Mesenchymal stem cell (in vitro differentiated cells and primary cell): Measurements from ENCODE around the gene SMIM22.

Experiments
- DNase-seq: peaks from one replicate; pipeline ENCODE4 v3.0.0-alpha.2; 2013
- H2AFZ ChIP-seq: one replicate; pipeline ENCODE4 v1.6.1; 2013; ENCODE audit warnings: low read depth, mild to moderate bottlenecking, control low read depth, inconsistent platforms, low read length, moderate library complexity
- H2AK5ac ChIP-seq: 2 replicates; pipeline ENCODE4 v1.6.1; 2013; ENCODE audit warnings: low read length, moderate library complexity, mild to moderate bottlenecking, inconsistent platforms; ENCODE audit not compliant: severe bottlenecking
- H2BK120ac ChIP-seq: one replicate; pipeline ENCODE4 v1.6.1; 2013; ENCODE audit warnings: low read depth, mild to moderate bottlenecking, inconsistent platforms, low read length, moderate library complexity
- H2BK12ac ChIP-seq, 2 experiments: one replicate each; pipeline ENCODE4 v1.6.1; 2013; ENCODE audit warnings: inconsistent platforms in 2 of 2, low read length in 2 of 2, mild to moderate bottlenecking in 2 of 2, moderate library complexity in 2 of 2, control low read depth in 1 of 2
- H2BK15ac ChIP-seq: one replicate; pipeline ENCODE4 v1.6.1; 2013; ENCODE audit warnings: mild to moderate bottlenecking, low read depth, inconsistent platforms; ENCODE audit not compliant: poor library complexity, severe bottlenecking
- H2BK5ac ChIP-seq: 2 replicates; pipeline ENCODE4 v1.6.1; 2013; ENCODE audit warnings: low read depth, mild to moderate bottlenecking, low read length, control low read depth, inconsistent platforms; ENCODE audit not compliant: poor library complexity, severe bottlenecking
- H3K14ac ChIP-seq, 2 experiments: one replicate each; pipeline ENCODE4 v1.6.1; 2013; ENCODE audit warnings: inconsistent platforms in 2 of 2, low read length in 2 of 2, control low read depth in 1 of 2, mild to moderate bottlenecking in 1 of 2, moderate library complexity in 1 of 2
- H3K18ac ChIP-seq, 2 experiments: one replicate each; pipeline ENCODE4 v1.6.1; 2013; ENCODE audit warnings: inconsistent platforms in 2 of 2, low read length in 2 of 2, control low read depth in 1 of 2, low read depth in 1 of 2, mild to moderate bottlenecking in 1 of 2
- H3K23ac ChIP-seq, 2 experiments: one replicate each; pipeline ENCODE4 v1.6.1; 2013; ENCODE audit warnings: inconsistent platforms in 2 of 2, low read length in 2 of 2, mild to moderate bottlenecking in 2 of 2, moderate library complexity in 2 of 2, control low read depth in 1 of 2
- H3K27ac ChIP-seq: 2 replicates; pipeline ENCODE4 v1.5.1; 2013; ENCODE audit warnings: mild to moderate bottlenecking, moderate library complexity, low read length, control low read depth, inconsistent platforms; ENCODE audit not compliant: poor library complexity, severe bottlenecking
- H3K27me3 ChIP-seq, 2 experiments: 2 replicates each; pipeline versions ENCODE4 v1.6.1 to v1.7.0; 2013; ENCODE audit warnings: low read length in 2 of 2, mild to moderate bottlenecking in 2 of 2, moderate library complexity in 2 of 2, control low read depth in 1 of 2, inconsistent platforms in 1 of 2; ENCODE audit not compliant: control insufficient read depth in 1 of 2, insufficient read depth in 1 of 2
- H3K36me3 ChIP-seq, 2 experiments: 2 replicates each; pipeline versions ENCODE4 v1.6.1 to v1.7.0; 2013; ENCODE audit warnings: low read length in 2 of 2, control low read depth in 1 of 2, inconsistent platforms in 1 of 2, low read depth in 1 of 2, mild to moderate bottlenecking in 1 of 2; ENCODE audit not compliant: insufficient read depth in 2 of 2, control insufficient read depth in 1 of 2
- H3K4ac ChIP-seq, 2 experiments: one replicate each; pipeline ENCODE4 v1.6.1; 2013; ENCODE audit warnings: inconsistent platforms in 2 of 2, low read length in 2 of 2, mild to moderate bottlenecking in 2 of 2, moderate library complexity in 2 of 2, control low read depth in 1 of 2, low read depth in 1 of 2
- H3K4me1 ChIP-seq: 2 replicates; pipeline ENCODE4 v1.6.1; 2013; ENCODE audit warnings: low read depth, low read length, control low read depth; ENCODE audit not compliant: control insufficient read depth, insufficient read depth
- H3K4me2 ChIP-seq: 2 replicates; pipeline ENCODE4 v1.6.1; 2013; ENCODE audit warnings: low read length, mild to moderate bottlenecking, inconsistent platforms; ENCODE audit not compliant: poor library complexity, severe bottlenecking
- H3K4me3 ChIP-seq, 2 experiments: 2 replicates each; pipeline versions ENCODE4 v1.5.1 to v1.7.0; 2013; ENCODE audit warnings: low read length in 2 of 2, mild to moderate bottlenecking in 2 of 2, control low read depth in 1 of 2, low read depth in 1 of 2; ENCODE audit not compliant: insufficient read depth in 1 of 2
- H3K79me1 ChIP-seq: replicated peaks from 2 replicates; pipeline ENCODE4 v1.6.1; 2013; ENCODE audit warnings: mild to moderate bottlenecking, control low read depth, low read length, inconsistent platforms; ENCODE audit not compliant: poor library complexity, severe bottlenecking
- H3K9ac ChIP-seq: 2 replicates; pipeline ENCODE4 v1.7.0; 2013; ENCODE audit warnings: mild to moderate bottlenecking, low read length, moderate library complexity
- H3K9me3 ChIP-seq: 2 replicates; pipeline ENCODE4 v1.7.0; 2013; ENCODE audit warnings: mild to moderate bottlenecking, low read length; ENCODE audit not compliant: control insufficient read depth
- H4K8ac ChIP-seq: one replicate; pipeline ENCODE4 v1.6.1; 2013; ENCODE audit warnings: inconsistent platforms, mild to moderate bottlenecking, low read length, moderate library complexity
- H4K91ac ChIP-seq: one replicate; pipeline ENCODE4 v1.6.1; 2013; ENCODE audit warnings: mild to moderate bottlenecking, low read length, inconsistent platforms
- WGBS: methylation state at CpG from one replicate; pipeline ENCODE4 v1.1.7; 2013; ENCODE audit warnings: mixed read lengths; 5-methylcytosine and 5-hydroxymethylcytosine counted together

Gene SMIM22

GRCh38 chr16:4832698-4833343 lies 37.7 kb downstream of the SMIM22 start:
- Histone ChIP-seq H2AK5ac (no peak overlapping the region), H3K36me3 (peaks cover 66 to 90% of the 10 kb centered on the region in 2 experiments)
- WGBS: over 99% methylated on average over 5 of the region's 6 CpGs

GRCh38 chr16:4833584-4833983 lies 38.4 kb downstream of the SMIM22 start:
- H2AK5ac ChIP-seq: no peak overlapping the region
- H2BK15ac ChIP-seq: no peak overlapping the region
- H2BK5ac ChIP-seq: no peak overlapping the region
- H3K4me2 ChIP-seq: no peak overlapping the region
- no peak overlapping the region for H3K4me3 ChIP-seq
- H3K4ac ChIP-seq: no peak overlapping the region
- H3K27me3 ChIP-seq: no peaks in the 10 kb centered on the region
- H2BK120ac ChIP-seq: no peak overlapping the region
- H3K79me1 ChIP-seq: peaks cover 58% of the 10 kb centered on the region
- no peaks in the 10 kb centered on the region for H3K9me3 ChIP-seq
- no peak overlapping the region for H3K23ac ChIP-seq
- H3K9ac ChIP-seq: no peak overlapping the region
- 100% methylated on average over 1 of the region's 1 CpG for WGBS
- no peak overlapping the region for H2BK12ac ChIP-seq
- peaks cover 68 to 92% of the 10 kb centered on the region in 2 experiments for H3K36me3 ChIP-seq
- no peak overlapping the region for H4K8ac ChIP-seq
- H3K4me1 ChIP-seq: peaks cover 3% of the 10 kb centered on the region
- H3K18ac ChIP-seq: no peak overlapping the region
- DNase-seq: no peak
- no peak overlapping the region for H3K27ac ChIP-seq
- H2AFZ ChIP-seq: no peak overlapping the region
- no peak overlapping the region for H3K14ac ChIP-seq
- no peak overlapping the region for H4K91ac ChIP-seq

More at GRCh38 chr16:4832698-4833343, 37.7 kb downstream of the SMIM22 start:
- H3K14ac ChIP-seq: no peak overlapping the region
- no peak overlapping the region for H3K4me3 ChIP-seq
- H2AFZ ChIP-seq: no peak overlapping the region
- H3K27me3 ChIP-seq: no peaks in the 10 kb centered on the region
- H3K4ac ChIP-seq: no peak overlapping the region
- H3K79me1 ChIP-seq: peaks cover 58% of the 10 kb centered on the region
- DNase-seq: no peak
- H2BK15ac ChIP-seq: no peak overlapping the region
- H3K4me1 ChIP-seq: peaks cover 3% of the 10 kb centered on the region
- no peak overlapping the region for H2BK12ac ChIP-seq
- H3K23ac ChIP-seq: no peak overlapping the region
- H4K91ac ChIP-seq: no peak overlapping the region
- H3K9me3 ChIP-seq: no peaks in the 10 kb centered on the region
- no peak overlapping the region for H3K27ac ChIP-seq
- H2BK5ac ChIP-seq: no peak overlapping the region
- no peak overlapping the region for H3K9ac ChIP-seq
- no peak overlapping the region for H3K4me2 ChIP-seq
- H4K8ac ChIP-seq: no peak overlapping the region
- H3K18ac ChIP-seq: no peak overlapping the region
- H2BK120ac ChIP-seq: no peak overlapping the region

- peaks cover 3% of the 10 kb centered on the region for H3K4me1 ChIP-seq
- H3K9ac ChIP-seq: no peak overlapping the region
- WGBS: 97% methylated on average over 2 of the region's 2 CpGs
- H2BK120ac ChIP-seq: no peak overlapping the region
- no peak overlapping the region for H2BK15ac ChIP-seq
- no peaks in the 10 kb centered on the region for H3K9me3 ChIP-seq
- no peak overlapping the region for H2BK12ac ChIP-seq
- H3K23ac ChIP-seq: no peak overlapping the region
- H3K4me2 ChIP-seq: no peak overlapping the region
- no peak overlapping the region for H2BK5ac ChIP-seq
- peaks cover 56 to 93% of the 10 kb centered on the region in 2 experiments for H3K36me3 ChIP-seq
- H3K4ac ChIP-seq: no peak overlapping the region
- H4K8ac ChIP-seq: no peak overlapping the region
- no peak overlapping the region for H4K91ac ChIP-seq
- no peak overlapping the region for H3K18ac ChIP-seq
- no peaks in the 10 kb centered on the region for H3K27me3 ChIP-seq
- H3K79me1 ChIP-seq: peaks cover 45% of the 10 kb centered on the region
- H3K27ac ChIP-seq: no peak overlapping the region
- H3K4me3 ChIP-seq: no peak overlapping the region
- DNase-seq: no peak
- no peak overlapping the region for H3K14ac ChIP-seq
- H2AFZ ChIP-seq: no peak overlapping the region
- no peak overlapping the region for H2AK5ac ChIP-seq
Measured at GRCh38 chr16:4836727-4837126, 41.6 kb downstream of the SMIM22 start.

GRCh38 chr16:4837733-4838501 lies 42.7 kb downstream of the SMIM22 start:
- 86% methylated on average over 5 of the region's 13 CpGs for WGBS
- Histone ChIP-seq H3K23ac (no peak overlapping the region), H4K8ac (no peak overlapping the region), H2BK15ac (no peak overlapping the region), H3K4me3 (no peak overlapping the region), H2BK5ac (no peak overlapping the region), H3K79me1 (peaks cover 39% of the 10 kb centered on the region), H3K14ac (no peak overlapping the region), H3K9ac (no peak overlapping the region), H3K4me2 (no peak overlapping the region), H2BK12ac (no peak overlapping the region), H3K36me3 (peaks cover 59 to 93% of the 10 kb centered on the region in 2 experiments), H3K18ac (no peak overlapping the region), H3K9me3 (no peaks in the 10 kb centered on the region), H2BK120ac (no peak overlapping the region), H2AFZ (no peak overlapping the region), H4K91ac (no peak overlapping the region), H3K4me1 (peaks cover 3% of the 10 kb centered on the region), H3K27ac (no peak overlapping the region), H3K27me3 (no peaks in the 10 kb centered on the region), H2AK5ac (no peak overlapping the region), H3K4ac (no peak overlapping the region)
- no peak for DNase-seq
